Mesodermal cell (in vitro differentiated cells): ENCODE measurements around the gene RRAS2.

Experiments used
- H3K27ac ChIP-seq: 2 replicates; pipeline ENCODE4 v1.7.0; 2013; ENCODE audit warnings: mild to moderate bottlenecking, low read depth, low read length, moderate library complexity; ENCODE audit not compliant: severe bottlenecking
- H3K36me3 ChIP-seq: 2 replicates; pipeline ENCODE4 v1.7.1; 2013; ENCODE audit warnings: mild to moderate bottlenecking, low read length, moderate library complexity; ENCODE audit not compliant: control insufficient read depth, insufficient read depth
- H3K4me1 ChIP-seq: one replicate; pipeline ENCODE4 v1.7.1; 2013; ENCODE audit warnings: mild to moderate bottlenecking, low read length; ENCODE audit not compliant: insufficient read depth, control insufficient read depth, poor library complexity, severe bottlenecking
- H3K4me3 ChIP-seq: 2 replicates; pipeline ENCODE4 v1.7.0; 2013; ENCODE audit warnings: low read length, control low read depth, mild to moderate bottlenecking; ENCODE audit not compliant: insufficient read depth, poor library complexity, severe bottlenecking; ENCODE audit errors: extremely low read depth
- H3K9me3 ChIP-seq: 2 replicates; pipeline ENCODE4 v1.7.1; 2013; ENCODE audit warnings: mild to moderate bottlenecking, low read length, moderate library complexity; ENCODE audit not compliant: control insufficient read depth
- WGBS, 2 experiments: methylation state at CpG; one replicate each; pipeline ENCODE4 v1.1.5; 2013; ENCODE audit warnings: missing lambda C conversion rate in 2 of 2; ENCODE audit not compliant: insufficient coverage in 2 of 2; 5-methylcytosine and 5-hydroxymethylcytosine counted together

Gene RRAS2

DNA sequence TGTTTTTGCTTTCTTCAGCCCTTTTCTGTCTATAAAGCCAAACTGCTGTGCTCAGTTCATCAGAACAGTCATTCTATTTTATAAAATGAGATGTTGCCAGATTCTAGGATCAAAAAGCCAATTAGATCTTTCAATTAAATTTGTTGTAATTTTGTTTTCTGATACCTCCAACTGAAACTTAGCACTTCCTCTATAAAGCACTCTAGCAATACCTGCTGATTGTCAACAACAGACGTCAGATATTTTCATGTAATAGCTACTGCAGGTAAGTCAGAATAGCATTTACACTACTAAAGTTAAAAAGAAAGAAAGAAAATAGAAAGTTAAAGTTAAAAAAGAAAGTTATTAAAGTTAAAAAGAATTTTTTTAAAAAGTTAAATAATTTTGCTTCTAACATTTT lies 19.6 kb downstream of the RRAS2 start:
- no peak overlapping the region for H3K27ac ChIP-seq
- peaks cover 23% of the 10 kb centered on the region for H3K4me1 ChIP-seq
- no peaks in the 10 kb centered on the region for H3K9me3 ChIP-seq
- no peak overlapping the region for H3K4me3 ChIP-seq
- no peaks in the 10 kb centered on the region for H3K36me3 ChIP-seq
- WGBS, 2 experiments, result no CpG with 5 or more reads among the region's 1 CpG

DNA sequence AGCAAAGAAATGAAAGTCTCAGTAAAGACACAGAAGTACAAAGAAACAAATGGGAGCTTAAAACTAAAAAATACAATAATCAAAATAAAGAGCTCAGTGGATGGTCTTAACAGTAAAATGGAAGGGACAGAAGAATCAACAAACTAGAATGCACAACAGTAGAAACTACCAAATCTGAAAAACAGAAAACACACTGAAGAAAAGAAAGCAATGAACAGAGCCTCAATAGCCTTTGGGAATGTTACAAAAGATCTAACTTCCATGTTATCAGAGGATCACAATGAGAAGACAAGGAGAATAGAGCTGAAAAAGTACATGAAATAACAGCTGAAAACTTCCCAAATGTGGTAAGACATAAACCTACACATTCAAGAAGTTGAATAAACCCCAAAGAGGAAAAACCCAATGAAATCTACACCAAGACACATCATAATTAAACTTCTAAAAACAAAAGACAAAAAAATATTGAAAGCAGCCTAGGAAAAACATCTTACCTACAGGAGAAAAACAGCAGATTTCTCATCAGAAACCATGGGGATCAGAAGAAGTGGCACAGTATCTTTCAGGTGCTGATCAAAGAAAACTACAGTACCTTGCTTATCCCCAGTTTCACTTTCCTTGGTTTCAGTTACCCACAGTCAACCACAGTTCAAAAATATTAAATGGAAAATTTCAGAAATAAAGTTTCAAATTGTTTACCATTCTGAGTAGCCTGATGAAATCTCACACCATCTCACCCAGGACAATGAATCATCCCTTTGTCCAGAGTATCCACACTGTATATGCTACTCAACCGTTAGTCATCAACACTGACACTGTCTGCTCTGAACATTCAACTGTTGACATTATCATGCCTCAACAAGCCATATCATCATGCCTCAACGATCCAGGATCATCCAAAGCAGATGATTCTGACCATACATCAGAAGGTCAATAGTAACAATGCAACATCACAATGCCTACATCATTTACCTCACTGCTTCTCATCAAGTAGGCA lies 22.2 kb downstream of the RRAS2 start:
- peak overlapping the region; percentile 76 for H3K27ac ChIP-seq
- no peaks in the 10 kb centered on the region for H3K36me3 ChIP-seq
- no peaks in the 10 kb centered on the region for H3K9me3 ChIP-seq
- 88 to 93% methylated on average over 2 of the region's 2 CpGs for WGBS, 2 experiments
- peaks cover 18% of the 10 kb centered on the region for H3K4me1 ChIP-seq
- H3K4me3 ChIP-seq, result no peak overlapping the region

GRCh38 chr11:14335712-14336111 lies 23.3 kb downstream of the RRAS2 start:
- Histone ChIP-seq H3K36me3 (no peaks in the 10 kb centered on the region), H3K4me3 (no peak overlapping the region)

DNA sequence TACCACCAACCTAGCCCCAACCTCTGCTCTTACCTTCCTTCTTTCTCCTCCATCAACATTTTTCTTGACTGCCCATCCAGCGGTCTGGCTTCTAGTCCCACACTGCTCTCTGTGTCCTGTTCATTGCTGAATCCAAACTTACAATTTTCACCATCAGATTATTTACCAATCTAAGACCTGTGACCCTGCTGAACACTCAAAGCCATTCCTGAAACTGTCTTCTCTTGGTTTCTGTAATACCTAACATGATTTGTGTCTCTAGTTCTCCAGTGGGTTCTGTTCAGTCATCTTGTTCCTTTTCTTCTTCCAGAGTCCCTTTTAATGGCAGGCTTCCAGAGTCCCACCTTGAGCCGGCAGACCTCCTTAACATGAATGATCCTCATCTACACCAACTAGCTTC lies 24.1 kb downstream of the RRAS2 start:
- H3K4me1 ChIP-seq, result peaks cover 10% of the 10 kb centered on the region
- no peak overlapping the region for H3K27ac ChIP-seq
- no peaks in the 10 kb centered on the region for H3K9me3 ChIP-seq
- 75 to 90% methylated on average over 1 of the region's 2 CpGs for WGBS, 2 experiments
- H3K36me3 ChIP-seq, result no peaks in the 10 kb centered on the region
- H3K4me3 ChIP-seq, result no peak overlapping the region

More at GRCh38 chr11:14335712-14336111, 23.3 kb downstream of the RRAS2 start:
- WGBS, 2 experiments, result 63 to 100% methylated on average over 1 of the region's 1 CpG
- peak overlapping the region; percentile 6 for H3K27ac ChIP-seq
- H3K4me1 ChIP-seq, result peaks cover 13% of the 10 kb centered on the region
- no peaks in the 10 kb centered on the region for H3K9me3 ChIP-seq

GRCh38 chr11:14334192-14334591 lies 24.8 kb downstream of the RRAS2 start:
- Histone ChIP-seq H3K4me1 (peaks cover 10% of the 10 kb centered on the region), H3K27ac (no peak overlapping the region), H3K9me3 (no peaks in the 10 kb centered on the region), H3K4me3 (no peak overlapping the region), H3K36me3 (no peaks in the 10 kb centered on the region)
- no CpG with 5 or more reads among the region's 1 CpG for WGBS, 2 experiments

GRCh38 chr11:14331476-14332136 lies 27.4 kb downstream of the RRAS2 start:
- WGBS, 2 experiments, result 83 to 100% methylated on average over 1 of the region's 6 CpGs
- Histone ChIP-seq H3K36me3 (no peaks in the 10 kb centered on the region), H3K9me3 (no peaks in the 10 kb centered on the region), H3K4me3 (no peak overlapping the region), H3K27ac (no peak overlapping the region), H3K4me1 (peaks cover 14% of the 10 kb centered on the region)

- Histone ChIP-seq H3K4me1 (peaks cover 7% of the 10 kb centered on the region), H3K4me3 (no peak overlapping the region), H3K36me3 (no peaks in the 10 kb centered on the region), H3K27ac (no peak overlapping the region), H3K9me3 (no peaks in the 10 kb centered on the region)
- WGBS, 2 experiments, result 68% methylated on average over 2 of the region's 2 CpGs; no CpG with 5 or more reads in 1 of the 2 experiments
Observed at GRCh38 chr11:14330881-14331280, 28.1 kb downstream of the RRAS2 start.

DNA sequence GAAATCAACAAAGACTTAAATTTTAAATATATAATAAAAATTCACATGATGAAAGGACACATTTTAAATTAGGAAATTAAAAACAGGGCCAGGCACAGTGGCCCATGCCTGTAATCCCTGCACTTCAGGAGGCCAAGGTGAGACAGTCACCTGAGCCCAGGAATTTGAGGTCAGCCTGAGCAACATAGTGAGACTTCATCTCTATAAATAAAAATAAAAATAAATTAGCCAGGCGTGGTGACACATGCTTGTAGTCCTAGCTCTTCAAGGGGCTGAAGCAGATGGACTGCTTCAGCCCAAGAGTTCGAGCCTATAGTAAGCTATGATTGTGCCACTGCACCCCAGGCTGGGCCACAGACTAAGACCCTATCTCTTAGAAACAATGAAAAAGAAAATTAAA lies 29.3 kb downstream of the RRAS2 start:
- Histone ChIP-seq H3K9me3 (no peaks in the 10 kb centered on the region), H3K36me3 (no peaks in the 10 kb centered on the region), H3K27ac (no peak overlapping the region), H3K4me3 (no peak overlapping the region), H3K4me1 (peaks cover 4% of the 10 kb centered on the region)
- WGBS, 2 experiments, result 86% methylated on average over 1 of the region's 2 CpGs; no CpG with 5 or more reads in 1 of the 2 experiments

- H3K36me3 ChIP-seq, result no peaks in the 10 kb centered on the region
- no peaks in the 10 kb centered on the region for H3K9me3 ChIP-seq
- H3K4me1 ChIP-seq, result peaks cover 4% of the 10 kb centered on the region
- H3K27ac ChIP-seq, result no peak overlapping the region
- H3K4me3 ChIP-seq, result no peak overlapping the region
Observed at GRCh38 chr11:14327116-14327515, 31.9 kb downstream of the RRAS2 start.

DNA sequence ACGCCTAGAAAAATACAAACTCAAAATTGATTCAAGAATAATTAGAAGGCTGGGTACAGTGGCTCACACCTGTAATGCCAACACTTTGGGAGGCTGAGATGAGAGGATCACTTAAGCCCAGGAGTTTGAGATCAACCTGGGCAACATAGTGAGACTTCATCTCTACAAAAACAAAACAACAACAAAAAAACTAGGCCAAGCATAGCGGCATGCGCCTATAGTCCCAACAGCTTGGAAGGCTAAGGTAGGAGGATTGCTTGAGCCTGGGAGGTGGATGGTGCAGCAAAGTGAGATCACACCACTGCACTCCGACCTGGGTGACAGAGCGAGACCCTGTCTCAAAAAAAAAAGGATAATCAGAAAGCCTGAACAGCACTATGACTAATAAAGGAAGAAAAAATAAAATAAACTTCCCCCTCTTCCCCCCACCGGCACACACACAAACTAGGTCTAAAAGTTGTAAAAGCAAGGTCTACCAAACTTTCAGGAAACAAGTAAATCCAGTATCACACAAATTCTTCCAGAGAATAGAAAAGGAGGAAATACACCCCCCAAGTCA lies 35.8 kb downstream of the RRAS2 start:
- H3K4me3 ChIP-seq, result no peak overlapping the region
- WGBS, 2 experiments, result 100% methylated on average over 3 to 4 of the region's 6 CpGs

More for the DNA sequence above, 35.8 kb downstream of the RRAS2 start:
- Histone ChIP-seq H3K4me1 (peaks cover 4% of the 10 kb centered on the region), H3K9me3 (no peaks in the 10 kb centered on the region), H3K36me3 (no peaks in the 10 kb centered on the region), H3K27ac (no peak overlapping the region)
